Omental fat pad (tissue), 4 donors: Measurements from ENCODE around the gene IGFBP1. TPM values are rescaled to one million over a fixed set of nuclear protein-coding genes. Genes with fewer than 3 reads are reported as not detected.

ENCODE experiments used
- ATAC-seq: fragments of 150-250 bp; one replicate; pipeline ENCODE4 v1.9.1; 2016; ENCODE audit warnings: mild to moderate bottlenecking, moderate library complexity; ENCODE audit not compliant: low FRiP score
- DNase-seq: peaks from one replicate; pipeline ENCODE4 v3.0.0-alpha.2; 2019; ENCODE audit warnings: low spot score
- CTCF ChIP-seq, 3 donors: fragments of 450-650 bp; IDR thresholded peaks; one replicate each; pipeline ENCODE4 v1.5.1; 2016 to 2017; ENCODE audit warnings: antibody characterized with exemption in 3 of 3, mild to moderate bottlenecking in 3 of 3, moderate library complexity in 2 of 3
- total RNA-seq, 4 donors: library from RNA; depleted of rRNA; stranded (reverse); fragments of >200 nt; gene quantifications; one replicate each; pipeline ENCODE4 v1.1.0, GENCODE V29; 2016

The IGFBP1 gene
- total RNA-seq, 4 donors from 2014 or later, result 3.0 to 15.6 (median 3.1) TPM; not detected in 1

- no peak for TF ChIP-seq CTCF (IDR thresholded peaks at IDR 0.05)
- DNase-seq, result no peak
- no peak for ATAC-seq
These were observed 26.6 kb downstream of the IGFBP1 start for GRCh38 chr7:45914911-45915310.

- TF ChIP-seq CTCF (IDR thresholded peaks at IDR 0.05), result no peak
- DNase-seq (no peak), ATAC-seq (no peak)
These were observed 27.3 kb downstream of the IGFBP1 start for GRCh38 chr7:45915606-45916005.

DNA sequence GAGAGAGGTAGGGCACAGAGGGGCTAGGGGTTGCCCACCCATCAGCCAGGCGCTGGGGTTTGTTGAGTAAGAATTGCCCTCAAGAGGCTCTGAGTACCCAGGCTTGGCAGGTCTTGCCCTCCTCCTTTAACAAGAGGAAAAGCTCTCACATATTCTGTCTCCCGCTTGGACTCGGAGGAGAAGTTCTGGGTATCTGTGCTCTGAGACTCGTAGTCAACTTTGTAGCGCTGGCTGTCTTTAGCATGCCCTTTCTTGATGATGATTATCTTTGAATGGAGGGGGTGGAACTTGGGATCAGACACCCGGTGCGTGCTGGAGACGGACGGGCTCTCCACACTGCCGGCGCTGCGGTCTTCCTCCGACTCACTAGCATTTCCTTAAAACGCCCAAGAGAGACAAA lies 28.8 kb downstream of the IGFBP1 start:
- no peak for TF ChIP-seq CTCF (IDR thresholded peaks at IDR 0.05)
- DNase-seq (no peak), ATAC-seq (no peak)

DNA sequence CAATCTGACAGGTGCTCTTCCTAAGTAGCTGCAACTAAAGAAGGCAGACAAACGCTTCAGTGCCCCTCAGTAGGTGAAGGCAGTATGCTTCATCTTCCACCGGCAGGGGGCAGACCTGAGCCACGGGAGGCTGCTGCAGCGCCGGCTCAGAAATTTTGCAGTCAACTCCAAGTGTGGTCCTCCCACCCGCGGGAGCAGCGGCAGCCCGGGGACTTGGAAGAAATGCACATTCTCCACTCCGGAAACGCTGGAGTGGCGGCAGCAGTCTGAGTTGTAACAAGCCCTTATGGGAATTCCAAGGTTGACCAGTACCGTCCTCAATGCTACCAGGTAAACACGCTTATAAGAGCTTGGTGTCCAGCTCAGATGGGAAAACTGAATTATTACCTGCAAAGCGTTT lies 29.4 kb downstream of the IGFBP1 start:
- DNase-seq, result peak; percentile 80
- no peak for ATAC-seq
- peak in 2 of 3 donors; percentile 54 to 90 for TF ChIP-seq CTCF (IDR thresholded peaks at IDR 0.05)

DNA sequence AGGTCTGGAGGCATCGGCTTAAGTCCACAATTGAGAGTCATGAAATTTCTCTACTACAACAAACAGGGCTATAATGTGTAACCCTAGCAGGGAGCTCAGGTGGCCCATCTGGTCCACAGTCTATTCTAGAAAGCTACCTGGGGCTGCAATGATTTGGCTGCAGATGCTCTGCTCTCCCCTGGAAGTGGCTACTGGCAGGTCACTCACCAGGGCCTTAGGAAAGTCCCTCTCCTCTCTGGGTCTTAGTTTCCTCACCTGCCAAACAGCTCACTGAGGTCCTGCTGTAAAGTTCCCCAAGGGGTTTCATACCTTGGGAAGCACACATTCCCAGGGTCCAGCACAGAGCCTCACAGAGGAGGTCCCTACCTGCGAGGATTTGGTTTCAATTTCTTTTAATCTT lies 30.3 kb downstream of the IGFBP1 start:
- no peak for TF ChIP-seq CTCF (IDR thresholded peaks at IDR 0.05)
- DNase-seq (no peak), ATAC-seq (no peak)

- ATAC-seq, result no peak
- TF ChIP-seq CTCF (IDR thresholded peaks at IDR 0.05), result no peak
- no peak for DNase-seq
These were observed 31.0 kb downstream of the IGFBP1 start for GRCh38 chr7:45919231-45919784.

DNA sequence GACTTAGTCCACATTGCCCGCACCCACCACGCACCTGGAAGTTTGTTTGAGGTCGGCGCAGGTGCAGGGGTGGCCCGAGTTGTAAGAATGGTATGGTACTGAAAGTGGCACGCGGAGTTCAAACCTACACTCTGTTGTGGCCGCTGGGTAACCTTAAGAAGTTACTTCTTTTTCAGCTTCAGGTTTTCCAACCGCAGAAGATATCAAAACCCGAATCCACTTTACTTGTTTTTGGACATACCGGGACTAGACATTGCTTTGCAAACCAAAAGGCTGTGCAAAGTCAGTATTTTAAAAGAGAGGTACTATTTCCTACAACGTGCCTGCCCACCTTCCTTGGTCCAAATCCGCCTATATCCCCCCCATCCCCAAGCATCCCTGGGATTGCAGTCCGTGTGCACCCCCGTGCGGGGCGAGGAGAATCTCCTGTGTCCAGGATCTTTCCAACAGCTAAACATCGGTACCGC lies 31.7 kb downstream of the IGFBP1 start:
- no peak for DNase-seq
- no peak for ATAC-seq
- TF ChIP-seq CTCF (IDR thresholded peaks at IDR 0.05), result no peak
